Body of pancreas (tissue), 4 donors: ENCODE results near the gene KIRREL1.

ENCODE experiments used
- POLR2A ChIP-seq, 3 donors: fragments of 450-650 bp; IDR thresholded peaks; one replicate each; pipeline ENCODE4 v1.6.1; 2016; ENCODE audit warnings: antibody characterized with exemption in 3 of 3, mild to moderate bottlenecking in 2 of 3
- TF ChIP-seq, protein P1 (sequence below), 7 experiments: fragments of 450-650 bp in 4 of 7; fragments of 200-600 bp in 3 of 7; sonication (generic) in 3 of 7; IDR thresholded peaks; one replicate each; pipeline ENCODE4 v1.5.1; 2016 to 2019; ENCODE audit warnings: antibody characterized with exemption in 7 of 7

DNA sequence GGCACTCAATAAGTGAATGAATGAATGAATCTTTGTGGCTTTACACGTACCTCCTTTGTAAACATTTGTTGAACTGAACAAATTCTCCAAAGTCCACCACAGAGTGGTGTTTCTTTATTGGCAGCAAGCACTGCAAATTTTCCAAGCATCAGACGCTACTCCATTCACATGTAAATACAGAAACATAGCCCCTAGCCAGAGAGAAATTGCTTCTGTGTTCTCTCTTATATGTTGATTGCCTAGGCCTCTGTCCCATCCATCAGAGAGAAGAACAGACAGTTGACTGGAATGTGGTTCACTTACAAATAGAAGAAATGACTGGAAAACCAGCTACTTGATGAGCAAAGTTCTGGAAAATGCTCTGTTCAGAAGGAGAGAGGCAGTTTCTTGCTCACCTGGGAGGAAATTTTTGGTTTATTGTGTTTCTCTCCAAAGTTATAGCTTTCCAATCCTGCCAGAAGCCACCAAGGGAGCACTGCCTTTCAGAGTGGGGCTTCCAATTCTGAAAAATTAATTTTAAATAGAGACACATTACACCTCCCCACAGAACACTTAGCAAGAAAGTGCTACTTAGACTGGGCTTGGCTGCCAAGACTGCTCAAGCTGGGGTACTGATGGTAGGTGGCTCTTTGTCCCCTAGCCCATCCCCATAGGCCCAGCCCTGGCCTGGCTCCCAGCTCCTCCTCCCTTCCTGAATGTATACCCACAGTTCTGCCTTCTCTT lies 18.1 kb upstream of the KIRREL1 start:
- TF ChIP-seq, protein P1, sequence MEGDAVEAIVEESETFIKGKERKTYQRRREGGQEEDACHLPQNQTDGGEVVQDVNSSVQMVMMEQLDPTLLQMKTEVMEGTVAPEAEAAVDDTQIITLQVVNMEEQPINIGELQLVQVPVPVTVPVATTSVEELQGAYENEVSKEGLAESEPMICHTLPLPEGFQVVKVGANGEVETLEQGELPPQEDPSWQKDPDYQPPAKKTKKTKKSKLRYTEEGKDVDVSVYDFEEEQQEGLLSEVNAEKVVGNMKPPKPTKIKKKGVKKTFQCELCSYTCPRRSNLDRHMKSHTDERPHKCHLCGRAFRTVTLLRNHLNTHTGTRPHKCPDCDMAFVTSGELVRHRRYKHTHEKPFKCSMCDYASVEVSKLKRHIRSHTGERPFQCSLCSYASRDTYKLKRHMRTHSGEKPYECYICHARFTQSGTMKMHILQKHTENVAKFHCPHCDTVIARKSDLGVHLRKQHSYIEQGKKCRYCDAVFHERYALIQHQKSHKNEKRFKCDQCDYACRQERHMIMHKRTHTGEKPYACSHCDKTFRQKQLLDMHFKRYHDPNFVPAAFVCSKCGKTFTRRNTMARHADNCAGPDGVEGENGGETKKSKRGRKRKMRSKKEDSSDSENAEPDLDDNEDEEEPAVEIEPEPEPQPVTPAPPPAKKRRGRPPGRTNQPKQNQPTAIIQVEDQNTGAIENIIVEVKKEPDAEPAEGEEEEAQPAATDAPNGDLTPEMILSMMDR (IDR thresholded peaks at IDR 0.05): no peak
- no peak for TF ChIP-seq POLR2A (IDR thresholded peaks at IDR 0.05)
